K562 (cell line): ENCODE results near the gene ELOVL5. TPM values are rescaled to one million over a fixed set of nuclear protein-coding genes. Genes with fewer than 3 reads are reported as not detected.

Source experiments
- ATAC-seq: fragments of 200-7000 bp; cut with Tn5 transposase; 3 replicates; pipeline ENCODE4 v1.9.1; 2020; ENCODE audit warnings: moderate library complexity
- BruUV-seq: library from RNA; stranded (reverse); fragments of 400-500 nt; replicated peaks from 2 replicates; lab custom pipeline; 2021; lab: Mats Ljungman, UMichigan
- CTCF ChIA-PET: fragments of 300-600 bp; formaldehyde crosslinking; extraction: SDS; loops from one replicate; lab custom pipeline; 2021; ENCODE audit warnings: low intra/inter-chr PET ratio; lab: Yijun Ruan, JAX
- POLR2A ChIA-PET: fragments of 300-600, 350-650 bp; sonication (Branson Sonifier 250); formaldehyde crosslinking; extraction: SDS; loops from one replicate; lab custom pipeline; 2021; ENCODE audit warnings: antibody characterized with exemption, inconsistent platforms; lab: Yijun Ruan, JAX
- DNase-seq, 4 experiments: peaks; one replicate each; pipeline versions ENCODE4 v3.0.0 to v3.0.0-alpha.2; 2011 to 2018; ENCODE audit warnings: low spot score in 3 of 4, mixed read lengths in 3 of 4; ENCODE audit errors: extremely low read depth in 1 of 4
- FAIRE-seq: peaks from 2 replicates; lab custom pipeline; 2011; peaks lifted over from hg19 to GRCh38; lab: Jason Lieb, UNC
- H2AFZ ChIP-seq: 2 replicates; pipeline ENCODE4 v1.6.0; 2011; ENCODE audit warnings: low read depth, low read length, control low read depth, inconsistent platforms
- H3K27ac ChIP-seq: fragments of 200-600 bp; 3 replicates; pipeline ENCODE4 v1.8.0; 2011; ENCODE audit warnings: low read depth, mild to moderate bottlenecking, control low read depth, inconsistent platforms, low read length, moderate library complexity, mixed read lengths; ENCODE audit errors: extremely low read depth
- H3K27me3 ChIP-seq, 2 experiments: fragments of 300-600 bp in 1 of 2; 2 replicates in 1 of 2; 3 replicates in 1 of 2; pipeline versions ENCODE4 v1.6.0 to v1.8.0; 2011; ENCODE audit warnings: inconsistent platforms in 2 of 2, low read length in 2 of 2, mild to moderate bottlenecking in 1 of 2, mixed read lengths in 1 of 2, moderate library complexity in 1 of 2; ENCODE audit not compliant: control insufficient read depth in 2 of 2, insufficient read depth in 2 of 2
- H3K36me3 ChIP-seq: fragments of 300-600 bp; 3 replicates; pipeline ENCODE4 v1.8.0; 2011; ENCODE audit warnings: mild to moderate bottlenecking, low read length, inconsistent platforms; ENCODE audit not compliant: control insufficient read depth, insufficient read depth
- H3K4me1 ChIP-seq, 2 experiments: fragments of 200-600 bp in 1 of 2; replicated peaks in 1 of 2; 2 replicates in 1 of 2; 3 replicates in 1 of 2; pipeline versions ENCODE4 v1.5.1 to v1.8.0; 2011; ENCODE audit warnings: inconsistent platforms in 2 of 2, low read length in 2 of 2, mild to moderate bottlenecking in 1 of 2, mixed read lengths in 1 of 2, moderate library complexity in 1 of 2; ENCODE audit not compliant: control insufficient read depth in 2 of 2, insufficient read depth in 2 of 2
- H3K4me2 ChIP-seq: 2 replicates; pipeline ENCODE4 v1.6.1; 2011; ENCODE audit warnings: low read length, control low read depth, inconsistent platforms, mixed read lengths; ENCODE audit not compliant: insufficient read depth
- H3K4me3 ChIP-seq: fragments of 200-600 bp; sonication (generic), shearing (Covaris generic); 2 replicates; pipeline ENCODE4 v1.5.1; 2016; ENCODE audit warnings: control low read depth, inconsistent platforms
- H3K79me2 ChIP-seq: fragments of 200-600 bp; 3 replicates; pipeline ENCODE4 v1.8.0; 2011; ENCODE audit warnings: low read length, inconsistent platforms; ENCODE audit not compliant: control insufficient read depth, insufficient read depth
- H3K9ac ChIP-seq, 2 experiments: 2 replicates each; pipeline versions ENCODE4 v1.6.0 to v1.6.1; 2011; ENCODE audit warnings: low read depth in 2 of 2, low read length in 2 of 2, control low read depth in 1 of 2, inconsistent platforms in 1 of 2, mild to moderate bottlenecking in 1 of 2, mixed read lengths in 1 of 2; ENCODE audit not compliant: insufficient read depth in 1 of 2
- H3K9me1 ChIP-seq: one replicate; pipeline ENCODE4 v1.6.0; 2011; ENCODE audit warnings: inconsistent platforms, mild to moderate bottlenecking, low read length, moderate library complexity; ENCODE audit not compliant: control insufficient read depth, insufficient read depth
- H3K9me3 ChIP-seq: replicated peaks from 2 replicates; pipeline ENCODE4 v1.5.1; 2011; ENCODE audit warnings: low read depth, low read length, inconsistent platforms; ENCODE audit not compliant: control insufficient read depth, insufficient read depth
- H4K20me1 ChIP-seq: replicated peaks from 2 replicates; pipeline ENCODE4 v1.6.1; 2011; ENCODE audit warnings: low read length, inconsistent platforms, mixed read lengths; ENCODE audit not compliant: control insufficient read depth, insufficient read depth
- CAMTA2 ChIP-seq: fragments of 250-450 bp; sonication (Bioruptor Pico); conservative IDR thresholded peaks from 2 replicates; pipeline ENCODE4 v1.5.1; 2022
- CEBPB ChIP-seq: fragments of 450-650 bp; IDR thresholded peaks from 2 replicates; pipeline ENCODE4 v1.6.1; 2016; ENCODE audit warnings: missing genetic modification characterization, missing compliant biosample characterization
- CEBPG ChIP-seq, 3 experiments: fragments of 200-800 bp in 1 of 3; sonication (Bioruptor generic) in 1 of 3; sonication (generic) in 1 of 3; formaldehyde crosslinking in 1 of 3; IDR thresholded peaks in 2 of 3; conservative IDR thresholded peaks in 1 of 3; 2 replicates each; pipeline versions ENCODE4 v1.6.1 to v1.8.0; 2016 to 2022; ENCODE audit warnings: missing compliant biosample characterization in 2 of 3, missing genetic modification characterization in 2 of 3, mild to moderate bottlenecking in 1 of 3, missing genetic modification reagents in 1 of 3
- IFI16 ChIP-seq: fragments of 250-450 bp; sonication (Bioruptor Pico); IDR thresholded peaks from 2 replicates; pipeline ENCODE4 v2.1.2; 2022; ENCODE audit warnings: mild to moderate bottlenecking, inconsistent platforms
- KDM2B ChIP-seq: fragments of 250-450 bp; sonication (Bioruptor Pico); IDR thresholded peaks from 2 replicates; pipeline ENCODE4 v1.8.0; 2021; ENCODE audit warnings: mild to moderate bottlenecking, moderate library complexity
- MTA1 ChIP-seq: fragments of 450-650 bp; IDR thresholded peaks from 2 replicates; pipeline ENCODE4 v1.6.1; 2017; ENCODE audit warnings: borderline replicate concordance
- MYNN ChIP-seq, 2 experiments: sonication (generic); formaldehyde crosslinking in 1 of 2; IDR thresholded peaks; 2 replicates each; pipeline versions ENCODE4 v1.5.0 to v1.6.1; 2016 to 2020; ENCODE audit warnings: antibody characterized with exemption in 1 of 2, missing genetic modification reagents in 1 of 2
- NFIC ChIP-seq: fragments of 450-650 bp; IDR thresholded peaks from 2 replicates; pipeline ENCODE4 v1.6.1; 2017; ENCODE audit warnings: mild to moderate bottlenecking, inconsistent platforms
- SLC30A9 ChIP-seq: fragments of 250-450 bp; sonication (Bioruptor Pico); IDR thresholded peaks from 2 replicates; pipeline ENCODE4 v1.8.0; 2022; ENCODE audit warnings: mild to moderate bottlenecking, moderate library complexity
- TBL1XR1 ChIP-seq, 2 experiments: IDR thresholded peaks; 2 replicates each; pipeline ENCODE4 v1.6.1; 2012; ENCODE audit warnings: improper control_type of control experiment in 2 of 2, low read length in 2 of 2, mild to moderate bottlenecking in 1 of 2
- ZNF609 ChIP-seq: sonication (generic); formaldehyde crosslinking; IDR thresholded peaks from 2 replicates; pipeline ENCODE4 v1.8.1; 2023; ENCODE audit warnings: missing genetic modification reagents, mild to moderate bottlenecking, borderline replicate concordance
- WGBS: fragments of 100-300 bp; shearing (Covaris generic); methylation state at CpG from one replicate; pipeline ENCODE4 v1.1.6; 2016; ENCODE audit warnings: low coverage, mixed read lengths; ENCODE audit not compliant: insufficient coverage; ENCODE audit errors: missing lambda C conversion rate; 5-methylcytosine and 5-hydroxymethylcytosine counted together
- in situ Hi-C: fragments of 300-500 bp; cut with MboI; formaldehyde crosslinking; loops from 4 replicates; pipeline ENCODE4 v1.15.0; 2018; ENCODE audit warnings: inconsistent platforms, mixed read lengths
- intact Hi-C: fragments of 100-400 bp; cut with micrococcal nuclease; formaldehyde crosslinking; loops from 2 replicates; pipeline ENCODE4 v1.14.2; 2022
- polyA plus RNA-seq, 8 experiments: library from polyadenylated mRNA; depleted of rRNA in 4 of 8; stranded (reverse) in 5 of 8; unstranded in 3 of 8; fragments of >200 nt; fragmentation: Nextera tagmentation in 2 of 8; fragmentation: Illumina TruSeq in 1 of 8; extraction: Ambion mirVana in 2 of 8; extraction: Trizol in 1 of 8; gene quantifications; 2 replicates each; pipeline versions ENCODE4 v1.2.1 to v1.2.3, GENCODE V29; 2011 to 2014; ENCODE audit warnings: inconsistent platforms in 1 of 8, missing spikeins in 1 of 8
- total RNA-seq, 7 experiments: library from RNA; depleted of rRNA in 6 of 7; stranded (reverse); fragments of >200 nt in 6 of 7; fragmentation: Illumina TruSeq in 2 of 7; extraction: Trizol in 2 of 7; gene quantifications; 2 replicates each; pipeline versions ENCODE4 v1.2.1 to v1.2.3, GENCODE V29; 2011 to 2021; ENCODE audit warnings: low replicate concordance in 1 of 7
- TF ChIP-seq, protein P1 (sequence below), 2 experiments: fragments of 250-450 bp in 1 of 2; fragments of 450-650 bp in 1 of 2; sonication (Bioruptor Pico) in 1 of 2; IDR thresholded peaks; 2 replicates each; pipeline versions ENCODE4 v1.6.1 to v1.8.0; 2016 to 2021; ENCODE audit warnings: mild to moderate bottlenecking in 2 of 2, moderate library complexity in 2 of 2, missing compliant biosample characterization in 1 of 2, missing genetic modification characterization in 1 of 2
- TF ChIP-seq, protein P2 (sequence below): fragments of 250-450 bp; sonication (Bioruptor Pico); IDR thresholded peaks from 2 replicates; pipeline ENCODE4 v1.8.0; 2022; ENCODE audit warnings: inconsistent platforms, mild to moderate bottlenecking, moderate library complexity, borderline replicate concordance

The ELOVL5 gene
- total and polyA plus RNA-seq, 9 of the 15 experiments (the other 6 are each of a cell fraction or from before 2014, with no cell fraction given): 70.6 to 245 (median 132) TPM

DNA sequence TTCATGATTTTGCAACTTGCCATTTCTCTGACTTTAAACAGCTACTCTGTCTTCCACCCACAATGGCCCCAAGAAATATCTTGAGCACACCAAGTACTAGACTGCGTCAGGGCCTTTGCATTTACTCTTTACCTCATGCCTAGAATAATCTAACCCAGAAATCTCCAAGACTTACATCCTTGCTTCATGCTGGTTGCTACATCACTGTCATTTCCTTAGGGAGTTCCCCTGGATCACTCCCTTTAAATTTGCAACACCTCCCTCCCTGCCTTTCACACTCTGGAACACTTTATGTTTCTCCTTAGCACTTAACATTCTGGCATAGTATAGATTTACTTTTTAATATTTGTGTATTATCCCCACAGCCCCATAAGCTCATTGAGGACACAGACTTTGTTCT lies 4.9 kb upstream of the ELOVL5 start:
- H3K27me3 ChIP-seq: no peaks in the 10 kb centered on the region
- no TSS peak for BruUV-seq

More for the DNA sequence above, 4.9 kb upstream of the ELOVL5 start:
- intact Hi-C loops: loop anchor here (10.0 kb wide), 1 partner anchor 191 kb away; the partner anchor contains the start of gene GCLC
- no peak overlapping the region for H3K27ac ChIP-seq
- FAIRE-seq: no peak
- no peaks in the 10 kb centered on the region for H4K20me1 ChIP-seq
- H3K9me1 ChIP-seq: peaks cover 7% of the 10 kb centered on the region
- 50% methylated on average over 1 of the region's 1 CpG for WGBS
- in situ Hi-C loops: no loop called here
- no peak overlapping the region for H3K4me2 ChIP-seq
- H3K4me1 ChIP-seq: peaks cover 2 to 32% of the 10 kb centered on the region in 2 experiments
- H3K79me2 ChIP-seq: peaks cover 16% of the 10 kb centered on the region
- no peak for TF ChIP-seq CEBPG (CRISPR knock-in tag; IDR thresholded peaks at IDR 0.05)
- peak in 1 of 2 experiments; percentile 22; a peak in 1 of 4 replicates for TF ChIP-seq CEBPG (tag; conservative IDR thresholded peaks at IDR 0.05 in 1 of 2, IDR thresholded peaks at IDR 0.05 in 1 of 2)
- no peak for TF ChIP-seq ZNF609
- TF ChIP-seq, protein P1, sequence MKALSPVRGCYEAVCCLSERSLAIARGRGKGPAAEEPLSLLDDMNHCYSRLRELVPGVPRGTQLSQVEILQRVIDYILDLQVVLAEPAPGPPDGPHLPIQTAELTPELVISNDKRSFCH (CRISPR knock-in tag; IDR thresholded peaks at IDR 0.05): no peak
- TF ChIP-seq, protein P1 (tag; IDR thresholded peaks at IDR 0.05): no peak
- TF ChIP-seq TBL1XR1 (IDR thresholded peaks at IDR 0.05; ENCODE audit: low read length in 2 of 2): no peak
- TF ChIP-seq CAMTA2: no peak
- no peak for TF ChIP-seq SLC30A9 (CRISPR knock-in tag)
- TF ChIP-seq, protein P2, sequence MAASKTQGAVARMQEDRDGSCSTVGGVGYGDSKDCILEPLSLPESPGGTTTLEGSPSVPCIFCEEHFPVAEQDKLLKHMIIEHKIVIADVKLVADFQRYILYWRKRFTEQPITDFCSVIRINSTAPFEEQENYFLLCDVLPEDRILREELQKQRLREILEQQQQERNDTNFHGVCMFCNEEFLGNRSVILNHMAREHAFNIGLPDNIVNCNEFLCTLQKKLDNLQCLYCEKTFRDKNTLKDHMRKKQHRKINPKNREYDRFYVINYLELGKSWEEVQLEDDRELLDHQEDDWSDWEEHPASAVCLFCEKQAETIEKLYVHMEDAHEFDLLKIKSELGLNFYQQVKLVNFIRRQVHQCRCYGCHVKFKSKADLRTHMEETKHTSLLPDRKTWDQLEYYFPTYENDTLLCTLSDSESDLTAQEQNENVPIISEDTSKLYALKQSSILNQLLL (CRISPR knock-in tag): no peak
- TF ChIP-seq MTA1: no peak
- no peak for TF ChIP-seq KDM2B (CRISPR knock-in tag)
- no peak for TF ChIP-seq IFI16
- no peak for TF ChIP-seq MYNN (IDR thresholded peaks at IDR 0.05)
- TF ChIP-seq MYNN (CRISPR knock-in tag; IDR thresholded peaks at IDR 0.05): no peak
- peak; percentile 56 for TF ChIP-seq CEBPB (tag)
- TF ChIP-seq NFIC: no peak
- TF ChIP-seq, all 486 proteins: peak for 2
- ATAC-seq (no peak), DNase-seq (no peak)
- CTCF ChIA-PET: no interaction called here
- Histone ChIP-seq H2AFZ (0 out of 2 replicates have a peak overlapping the region, but pooled peaks have one; percentile 24), H3K9me3 (no peaks in the 10 kb centered on the region), H3K9ac (no peak overlapping the region), H3K36me3 (no peaks in the 10 kb centered on the region), H3K4me3 (no peak overlapping the region)
- POLR2A ChIA-PET: no interaction called here
